ENCODE data around the gene MRPS17.
A peak's percentile ranks its signal among the peaks of the same experiment; 100 is the strongest.
"Not testable (repeated sequence)": the region's sequence is repeated elsewhere in the genome, so short reads cannot be mapped to it uniquely, and the experiment has no call there.

Gene MRPS17

GRCh38 chr7:55931421-55932151 lies 20.1 kb upstream of the MRPS17 start:
- DNase-seq (ENCODE audit: low read depth, low spot score) = no peak
- no peak for TF ChIP-seq CTCF (IDR thresholded peaks at IDR 0.05; ENCODE audit: insufficient read depth, low read length, missing control alignments)
- ChIA-PET CTCF (no interaction called here), POLR2A (no interaction called here)
- H3K4me3 ChIP-seq (ENCODE audit: low read depth, low read length) = no peak overlapping the region

GRCh38 chr7:55939514-55940123 lies 12.1 kb upstream of the MRPS17 start:
- no peak for TF ChIP-seq CTCF (IDR thresholded peaks at IDR 0.05; ENCODE audit: insufficient read depth, low read length, missing control alignments)
- ChIA-PET POLR2A (no interaction called here), CTCF (no interaction called here)

GRCh38 chr7:55946545-55946944 lies 5.1 kb upstream of the MRPS17 start:
- no peak overlapping the region for H3K4me3 ChIP-seq (ENCODE audit: low read depth, low read length)
- TF ChIP-seq CTCF (IDR thresholded peaks at IDR 0.05; ENCODE audit: insufficient read depth, low read length, missing control alignments) = no peak
- ChIA-PET POLR2A (no interaction called here), CTCF (no interaction called here)
- DNase-seq (ENCODE audit: low read depth, low spot score) = no peak

More at GRCh38 chr7:55939514-55940123, 12.1 kb upstream of the MRPS17 start:
- no peak overlapping the region for H3K4me3 ChIP-seq (ENCODE audit: low read depth, low read length)
- DNase-seq (ENCODE audit: low read depth, low spot score) = no peak

GRCh38 chr7:55952352-55952671 lies 635 bp downstream of the MRPS17 start:
- DNase-seq (ENCODE audit: low read depth, low spot score); CTCF ChIA-PET; POLR2A ChIA-PET: not testable (repeated sequence)
- H3K4me3 ChIP-seq (ENCODE audit: low read depth, low read length) = peak overlapping the region; percentile 97

- no peak overlapping the region for H3K4me3 ChIP-seq (ENCODE audit: low read depth, low read length)
- no peak for DNase-seq (ENCODE audit: low read depth, low spot score)
- POLR2A ChIA-PET = no interaction called here
- TF ChIP-seq CTCF (IDR thresholded peaks at IDR 0.05; ENCODE audit: insufficient read depth, low read length, missing control alignments) = no peak
- CTCF ChIA-PET = interaction anchor here (1.9 to 2.5 kb wide), 2 partner anchors 10 to 11 kb away, joined by 4 to 28 read pairs; partner anchors contain the start of gene NIPSNAP2
These were observed 2.2 kb downstream of the MRPS17 start for GRCh38 chr7:55953707-55954475.

GRCh38 chr7:55957190-55957589 lies 5.5 kb downstream of the MRPS17 start:
- no peak for DNase-seq (ENCODE audit: low read depth, low spot score)
- CTCF ChIA-PET = no interaction called here
- POLR2A ChIA-PET = no interaction called here

More at GRCh38 chr7:55957190-55957589, 5.5 kb downstream of the MRPS17 start:
- TF ChIP-seq CTCF (IDR thresholded peaks at IDR 0.05; ENCODE audit: insufficient read depth, low read length, missing control alignments) = no peak
- H3K4me3 ChIP-seq (ENCODE audit: low read depth, low read length) = no peak overlapping the region

Data from AG04449 (cell line).